Esophagus muscularis mucosa (tissue), 3 donors: ENCODE data around the gene LTA4H.

Experiments used
- CTCF ChIP-seq, 3 experiments: fragments of 200-600 bp in 2 of 3; fragments of 450-650 bp in 1 of 3; sonication (generic) in 2 of 3; IDR thresholded peaks; one replicate each; pipeline ENCODE4 v1.5.1; 2017 to 2019; ENCODE audit warnings: antibody characterized with exemption in 3 of 3, mild to moderate bottlenecking in 2 of 3, moderate library complexity in 1 of 3
- POLR2AphosphoS5 ChIP-seq, 2 donors: sonication (generic); formaldehyde crosslinking; IDR thresholded peaks; one replicate each; pipeline ENCODE4 v1.6.1; 2017; ENCODE audit warnings: antibody characterized with exemption in 2 of 2

GRCh38 chr12:96068111-96068510 is 32.7 kb upstream of the LTA4H start:
- TF ChIP-seq POLR2AphosphoS5 (IDR thresholded peaks at IDR 0.05) (no peak), CTCF (IDR thresholded peaks at IDR 0.05) (no peak)
